HS-5 (cell line): Measurements from ENCODE around the gene CENPT.

Experiments
- DNase-seq: peaks from one replicate; pipeline ENCODE4 v3.0.0-alpha.2; 2012; ENCODE audit warnings: low read depth

Gene CENPT

DNA sequence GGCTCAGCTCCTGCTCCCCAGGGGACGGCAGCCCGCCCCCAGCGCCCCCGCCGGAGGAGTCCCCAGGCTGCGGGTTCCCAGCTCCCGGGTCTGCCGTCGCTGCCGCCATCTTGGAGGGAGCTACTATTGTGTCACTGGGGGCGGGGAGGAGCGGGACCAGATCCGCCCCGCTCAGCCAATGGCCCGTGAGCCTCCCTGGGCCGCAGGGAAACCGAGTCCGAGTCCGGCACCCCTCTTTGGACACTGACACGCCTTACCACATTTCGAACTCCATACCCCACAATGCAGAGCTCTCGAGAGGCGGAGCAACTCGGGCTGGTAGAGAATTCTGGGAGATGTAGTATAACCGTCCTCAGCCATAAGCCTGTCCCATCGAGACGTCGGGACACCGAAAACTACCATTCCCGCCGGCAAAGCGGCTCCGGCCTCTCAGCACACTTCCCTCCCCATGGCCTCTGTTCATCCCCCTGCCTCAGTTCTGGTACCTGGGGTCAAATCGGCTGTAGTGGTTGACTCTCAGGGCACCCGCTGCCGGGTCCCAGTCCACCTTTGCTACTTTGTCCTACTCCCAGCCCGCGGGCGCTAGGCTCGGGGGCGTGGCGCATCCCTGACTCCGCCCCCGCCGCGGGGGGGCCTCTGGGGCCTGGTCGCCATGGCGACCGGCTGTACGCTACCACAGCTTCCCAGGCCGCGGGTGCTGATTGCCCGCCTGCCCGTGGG lies 40.9 kb downstream of the CENPT start, which contains the start of the genes RANBP10 and TSNAXIP1:
Gene RANBP10, minus strand, starts transcription at position 133 of the 720 bp plus-strand sequence. Its CDS starts 24 bp downstream, at position 109.
Gene TSNAXIP1, plus strand, starts transcription at position 462 of the 720 bp plus-strand sequence. CDS start 261 bp downstream, outside the sequence.
- DNase-seq, result peak; percentile 98

DNA sequence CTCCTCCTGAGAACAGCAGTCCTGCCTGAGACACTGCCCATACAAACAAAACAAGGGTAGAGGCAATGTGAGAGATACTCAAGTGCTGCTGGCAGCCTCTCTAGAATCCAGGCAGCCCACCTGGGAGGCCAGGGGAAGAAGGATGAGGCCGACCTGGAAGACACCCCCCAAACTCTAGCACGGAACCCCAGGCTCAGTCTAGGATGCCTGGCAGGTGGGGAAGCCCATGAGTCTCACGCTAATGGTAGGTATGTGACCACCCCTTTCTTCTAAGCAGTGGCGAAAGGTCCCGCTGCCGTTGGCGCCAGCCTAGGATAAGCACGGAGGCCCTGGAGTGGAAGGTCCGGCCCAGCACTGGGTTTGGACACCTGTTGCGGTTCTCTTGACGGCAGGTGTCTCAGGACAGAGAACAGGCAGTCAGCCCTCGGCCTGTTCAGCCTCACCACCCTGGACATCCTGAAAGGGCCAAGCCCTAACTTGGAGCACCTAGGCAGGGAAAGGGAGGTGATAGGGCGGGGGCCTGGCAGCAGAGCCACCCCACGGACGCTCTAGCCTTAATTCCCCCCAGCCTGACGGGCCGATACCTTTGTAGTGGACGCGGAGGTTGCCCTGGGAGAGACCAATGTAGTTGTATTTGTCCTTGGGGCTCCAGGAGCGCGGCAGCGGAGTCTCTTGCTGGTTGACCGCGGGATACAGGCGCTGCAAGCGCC lies 41.6 kb downstream of the CENPT start:
- no peak for DNase-seq

DNA sequence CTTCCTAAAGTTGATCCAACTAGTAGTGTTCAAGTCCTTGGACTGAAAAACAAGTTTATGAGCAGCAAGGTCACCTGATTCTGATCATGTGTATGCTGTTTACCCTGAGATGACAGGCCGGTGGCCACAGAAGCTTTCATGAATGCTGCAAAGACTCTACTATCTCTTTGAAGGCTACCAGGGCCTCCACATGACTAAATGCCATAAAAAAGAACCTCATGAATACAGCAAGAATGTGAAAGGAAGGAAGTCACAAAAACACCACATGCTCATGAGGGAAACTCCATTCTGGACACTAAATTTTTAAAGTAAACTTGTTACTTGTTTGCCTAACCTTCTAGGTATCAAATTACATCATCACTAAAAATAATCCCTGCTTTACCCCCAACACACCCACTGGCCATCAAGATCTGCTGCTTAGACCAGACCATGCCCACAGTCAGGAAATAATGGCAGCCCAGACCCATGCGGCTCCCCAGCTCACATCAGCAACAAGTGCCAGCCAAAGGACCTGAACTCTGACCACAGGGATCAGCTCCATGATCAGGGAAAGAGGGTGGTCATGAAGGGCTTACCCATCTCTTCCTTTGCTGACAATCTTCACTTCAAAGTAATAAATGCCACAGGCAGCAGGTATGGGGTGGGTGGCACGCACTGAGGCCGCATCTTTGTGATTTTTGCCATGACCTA lies 42.5 kb downstream of the CENPT start:
- DNase-seq, result no peak

DNA sequence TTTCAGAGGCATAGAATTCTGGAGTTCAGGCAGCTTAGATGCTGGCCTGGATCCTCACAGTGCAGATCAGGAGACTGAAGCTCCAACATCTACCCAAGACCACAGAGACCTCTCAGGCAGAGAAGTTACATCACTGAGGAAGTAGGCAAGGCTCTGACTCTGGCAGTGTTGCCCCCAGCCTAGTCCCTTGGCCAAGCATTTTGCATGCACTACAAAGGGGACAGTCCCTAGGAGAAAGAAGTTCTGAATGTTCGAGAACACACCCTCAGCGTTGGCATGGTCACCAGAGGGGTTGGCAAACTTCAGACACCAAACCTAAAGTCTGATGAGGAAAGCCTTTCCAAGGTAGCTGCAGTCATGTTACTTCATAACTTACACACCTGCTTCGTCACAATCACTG lies 43.6 kb downstream of the CENPT start:
- no peak for DNase-seq

DNA sequence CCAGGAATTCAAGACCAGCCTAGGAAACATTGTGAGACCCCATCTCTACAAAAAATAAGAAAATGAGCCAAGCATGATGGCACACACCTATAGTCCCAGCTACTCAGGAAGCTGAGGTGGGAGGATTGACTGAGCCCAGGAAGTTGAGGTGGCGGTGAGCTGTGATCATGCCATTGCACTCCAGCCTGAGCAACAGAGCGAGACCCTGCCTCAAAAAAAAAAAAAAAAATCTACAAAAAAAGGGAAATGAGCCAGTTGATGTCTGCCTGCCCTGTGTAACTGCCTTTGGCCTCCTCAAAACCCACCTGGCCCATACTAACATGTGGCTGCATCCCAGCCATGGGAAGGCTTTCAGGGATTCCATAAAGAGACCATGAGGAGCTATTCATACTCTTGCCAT lies 45.6 kb downstream of the CENPT start:
- no peak for DNase-seq

DNA sequence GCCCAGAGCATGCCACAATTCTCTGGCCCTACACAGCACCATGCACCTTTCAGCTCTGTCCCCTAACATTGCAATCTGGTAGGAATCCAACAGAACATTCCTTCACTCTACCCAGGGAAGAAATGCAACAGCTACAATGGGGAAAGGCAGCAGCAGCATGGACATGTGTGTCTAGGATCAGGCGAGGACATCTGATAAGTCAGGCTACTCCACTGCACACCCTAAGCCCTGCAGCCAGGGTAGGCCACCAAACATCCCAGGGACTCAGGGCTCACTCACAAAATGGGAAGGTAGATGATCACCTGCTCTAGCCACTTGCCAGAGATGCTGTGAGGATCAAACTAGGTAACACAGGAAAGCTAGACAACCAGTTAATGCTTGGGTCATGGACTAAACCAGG lies 46.3 kb downstream of the CENPT start:
- DNase-seq, result no peak

DNA sequence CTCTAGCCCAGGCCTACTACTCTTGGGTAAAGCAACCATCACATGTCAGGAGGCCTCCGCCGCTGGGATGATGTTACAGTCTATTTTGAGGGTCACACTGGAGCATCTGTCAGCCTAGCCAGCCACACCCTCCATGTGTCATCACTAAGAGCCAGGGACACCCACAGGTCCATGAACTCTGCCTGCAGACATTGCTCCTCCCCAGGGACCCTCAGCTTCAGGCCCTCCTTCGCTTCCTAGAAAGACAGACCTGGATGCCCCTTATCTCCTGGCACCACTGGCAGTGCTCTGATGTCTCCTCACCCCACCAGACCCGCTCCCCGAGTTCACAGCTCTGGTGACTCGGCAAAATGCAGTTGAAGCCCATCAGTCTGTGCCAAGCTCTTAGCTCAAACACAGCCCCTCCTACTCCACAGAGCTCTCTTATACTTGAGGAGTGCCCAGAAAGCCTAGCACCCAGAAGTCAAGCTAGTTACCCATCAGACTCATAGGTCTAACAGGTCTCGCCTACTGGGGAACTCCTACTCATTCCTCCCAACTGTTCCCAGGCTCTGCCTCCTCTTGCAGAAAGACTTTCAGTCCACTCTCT lies 47.1 kb downstream of the CENPT start:
- DNase-seq, result no peak

DNA sequence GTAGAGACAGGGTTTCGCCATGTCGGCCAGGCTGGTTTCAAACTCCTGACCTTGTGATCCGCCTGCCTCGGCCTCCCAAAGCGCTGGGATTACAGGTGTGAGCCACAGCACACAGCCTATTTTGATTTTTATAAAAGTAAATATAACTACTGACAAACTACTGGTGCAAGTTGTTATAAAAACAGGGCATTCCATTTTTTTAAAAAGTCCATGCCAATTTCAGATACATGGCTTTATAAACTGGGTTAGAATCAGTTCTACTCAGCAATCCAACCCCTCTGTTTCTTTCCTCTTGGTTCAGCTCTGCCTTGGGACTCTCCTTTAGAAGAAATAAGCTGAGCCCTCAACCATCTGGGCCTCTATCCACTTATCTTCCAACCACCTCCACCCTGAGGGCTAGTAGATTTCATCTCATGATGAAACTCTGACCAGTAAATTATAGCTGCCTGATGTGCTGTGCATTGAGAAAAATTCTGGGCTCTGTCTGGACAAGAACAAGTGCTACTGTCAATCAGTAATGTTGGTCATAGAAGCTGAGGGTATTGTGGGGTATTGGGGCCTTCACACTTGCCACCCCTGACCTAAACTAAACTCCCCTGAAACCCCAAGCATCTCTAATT lies 51.3 kb downstream of the CENPT start:
- DNase-seq, result no peak

DNA sequence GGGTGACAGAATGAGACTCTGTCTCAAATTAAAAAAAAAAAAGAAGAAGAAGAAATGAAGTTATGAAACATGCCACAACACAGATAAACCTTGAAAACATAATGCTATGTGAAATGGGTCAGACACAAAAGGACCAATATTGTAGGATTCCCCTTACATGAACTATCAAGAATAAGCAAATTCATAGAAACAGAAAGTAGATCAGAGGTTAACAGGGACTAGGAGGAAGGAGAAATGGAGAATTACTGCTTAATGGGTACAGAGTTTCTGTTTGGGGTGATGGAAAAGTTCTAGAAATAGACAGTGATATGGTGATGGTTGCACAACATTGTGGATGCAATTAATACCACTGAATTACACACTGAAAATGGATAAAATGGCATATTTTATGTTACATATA lies 57.4 kb downstream of the CENPT start:
- no peak for DNase-seq

DNA sequence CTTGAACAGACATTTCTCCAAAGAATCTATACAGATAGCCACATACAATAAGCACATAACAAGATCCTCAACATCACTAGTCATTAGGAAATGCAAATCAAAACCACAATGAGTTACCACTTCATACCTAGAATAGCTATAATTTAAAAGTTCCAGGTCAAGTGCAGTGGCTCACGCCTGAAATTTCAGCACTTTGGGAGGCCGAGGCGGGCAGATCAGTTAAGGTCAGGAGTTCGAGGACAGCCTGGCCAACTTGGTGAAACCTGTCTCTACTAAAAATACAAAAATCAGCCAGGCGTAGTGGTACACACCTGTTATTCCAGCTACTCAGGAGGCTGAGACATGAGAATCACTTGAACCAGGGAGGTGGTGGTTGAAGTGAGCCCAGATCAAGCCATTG lies 61.0 kb downstream of the CENPT start:
- DNase-seq, result no peak

DNA sequence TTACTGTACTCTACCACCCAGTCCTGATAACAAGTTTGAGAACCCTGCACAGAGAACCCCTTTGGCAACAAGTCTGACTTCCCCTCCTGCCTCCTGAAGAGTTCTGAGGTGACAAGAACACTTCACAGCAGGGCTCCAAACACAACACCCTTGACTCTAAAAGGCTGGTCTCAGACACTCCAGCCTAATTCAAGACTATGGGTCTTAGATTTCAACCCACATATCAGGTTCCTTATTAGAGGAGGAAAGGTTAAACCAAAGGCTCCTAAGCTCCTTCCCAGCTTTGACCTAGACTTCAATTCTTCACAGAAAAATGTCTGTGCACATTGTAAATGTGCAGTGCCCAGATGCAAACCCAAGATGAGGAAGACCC lies 64.2 kb downstream of the CENPT start:
- no peak for DNase-seq

DNA sequence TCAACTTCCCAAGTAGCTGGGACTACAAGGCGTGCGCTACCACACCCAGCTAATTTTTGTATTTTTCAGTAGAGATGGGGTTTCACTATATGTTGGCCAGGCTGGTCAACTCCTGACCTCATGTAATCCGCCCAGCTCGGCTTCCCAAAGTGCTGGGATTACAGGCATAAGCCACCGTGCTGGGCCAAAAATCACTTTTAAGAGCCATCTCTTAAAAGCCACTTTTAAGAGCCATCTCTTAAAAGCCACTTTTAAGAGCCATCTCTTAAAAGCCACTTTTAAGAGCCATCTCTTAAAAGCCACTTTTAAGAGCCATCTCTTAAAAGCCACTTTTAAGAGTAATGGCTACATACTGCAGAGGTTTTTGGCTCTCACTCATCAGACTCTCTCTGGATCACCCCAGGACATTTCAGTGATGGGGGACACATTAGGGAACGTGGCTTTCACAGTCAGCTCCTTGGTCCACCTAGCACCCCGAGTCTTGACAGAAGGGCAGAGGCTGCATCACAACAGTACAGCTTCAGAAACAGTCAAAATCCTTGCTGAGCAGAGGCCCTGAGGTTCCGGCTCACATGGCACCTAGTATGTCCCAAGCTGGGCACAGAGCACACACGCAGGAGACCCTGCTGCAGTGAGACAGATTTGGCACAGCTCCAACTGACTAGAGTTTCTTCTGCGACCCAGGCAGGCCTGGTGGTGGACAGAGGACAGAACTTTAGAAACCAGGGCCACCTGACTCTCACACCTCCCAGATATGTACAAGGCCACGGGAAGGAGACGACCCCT lies 64.7 kb downstream of the CENPT start:
- DNase-seq, result no peak

DNA sequence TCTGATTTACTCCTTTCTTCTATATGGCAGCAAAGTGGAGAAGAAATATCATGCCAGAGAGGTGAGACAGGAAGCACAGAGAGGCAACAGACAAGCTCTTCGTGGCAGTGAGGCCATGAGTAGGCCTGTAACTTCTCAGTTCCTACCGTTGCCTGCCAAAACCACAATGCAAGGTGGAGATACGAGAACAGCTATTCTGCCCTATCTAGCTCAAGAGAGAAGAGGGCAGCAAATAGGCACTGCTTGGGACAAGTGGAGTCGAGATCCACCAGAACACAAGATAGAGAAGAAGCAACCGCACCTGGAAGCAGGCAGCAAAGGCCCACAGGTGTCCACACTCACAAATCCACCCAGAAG lies 66.0 kb downstream of the CENPT start:
- no peak for DNase-seq

DNA sequence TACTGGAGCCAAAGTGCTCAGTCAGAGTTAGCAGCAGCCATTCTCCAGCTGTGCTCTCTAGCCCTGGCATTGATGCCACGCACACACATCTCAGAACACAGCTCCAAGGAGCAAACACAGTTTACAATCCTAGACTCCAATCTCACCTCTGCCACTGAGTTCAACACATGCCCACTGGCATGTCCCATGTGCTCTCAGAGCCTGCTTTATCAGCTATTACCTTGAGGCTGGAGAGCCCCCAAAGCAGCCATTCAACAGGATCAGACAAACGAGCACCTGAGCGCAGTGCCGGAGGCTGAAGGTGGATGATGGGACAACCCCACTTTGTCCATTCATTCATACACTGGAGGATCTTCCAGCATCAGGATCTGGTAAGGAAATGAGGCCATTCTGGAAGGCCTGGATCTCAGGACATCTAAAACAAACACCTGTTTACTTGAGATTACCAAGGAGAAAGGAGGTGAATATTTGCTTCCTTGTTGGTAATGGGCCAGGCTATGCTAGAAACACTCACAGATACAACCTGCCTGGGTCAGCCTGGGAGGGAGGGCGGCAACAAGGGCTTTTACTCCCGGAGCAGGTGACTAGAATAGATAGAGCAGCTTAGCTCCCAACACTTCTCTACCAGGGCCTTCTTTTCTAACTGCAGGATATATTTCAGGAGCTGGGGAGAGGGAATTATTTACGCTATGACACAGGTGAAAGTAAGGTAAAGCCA lies 66.5 kb downstream of the CENPT start:
- no peak for DNase-seq

DNA sequence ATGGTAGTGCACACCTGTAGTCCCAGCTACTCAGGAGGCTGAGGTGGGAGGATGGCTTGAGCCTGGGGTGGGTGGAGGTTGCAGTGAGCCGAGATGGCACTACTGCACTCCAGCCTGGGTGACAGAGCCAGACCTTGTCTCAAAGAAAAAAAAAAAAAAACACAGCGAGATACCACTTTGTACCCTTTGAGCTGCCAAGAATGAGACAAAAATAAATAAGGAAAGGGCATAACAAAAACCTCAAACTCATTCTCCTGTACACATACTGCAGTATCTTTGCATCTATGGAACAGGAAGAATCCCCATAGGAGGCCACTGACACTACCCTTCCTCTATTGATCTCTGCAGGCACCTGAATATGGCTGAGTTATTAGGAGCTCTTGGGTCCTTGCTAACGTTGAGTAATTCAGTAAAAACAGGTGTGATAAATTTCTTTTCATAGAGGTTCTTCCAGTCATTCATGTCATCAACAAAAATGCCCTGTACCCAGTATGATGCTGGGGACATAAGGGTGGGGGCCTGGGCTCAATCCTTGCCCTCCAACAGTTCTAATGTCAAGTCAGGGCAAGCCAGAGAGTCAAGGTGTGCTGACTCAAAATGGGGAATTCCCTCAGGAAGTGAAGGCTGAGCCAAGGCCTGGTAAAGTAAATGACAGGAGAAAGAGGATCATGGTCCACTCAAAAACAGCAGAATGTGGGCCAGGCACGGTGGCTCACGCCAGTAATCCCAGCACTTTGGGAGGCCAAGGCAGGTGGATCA lies 68.1 kb downstream of the CENPT start:
- no peak for DNase-seq
